SK-N-SH (cell line): ENCODE results near the gene MYMX. TPM values are rescaled to one million over a fixed set of nuclear protein-coding genes. Genes with fewer than 3 reads are reported as not detected.
A peak's percentile ranks its signal among the peaks of the same experiment; 100 is the strongest.

Experiments used
- CTCF ChIA-PET: fragments of 300-600, 350-600 bp; formaldehyde crosslinking; extraction: SDS; loops from one replicate; lab custom pipeline; 2021; lab: Yijun Ruan, JAX
- POLR2A ChIA-PET: fragments of 350-600 bp; sonication (Branson Sonifier 250); formaldehyde crosslinking; extraction: SDS; loops from one replicate; lab custom pipeline; 2020; ENCODE audit warnings: antibody characterized with exemption, inconsistent platforms; lab: Yijun Ruan, JAX
- DNase-seq: peaks from one replicate; pipeline ENCODE4 v3.0.0; 2012
- H2AFZ ChIP-seq: fragments of 200-600 bp; sonication (generic); 2 replicates; pipeline ENCODE4 v1.8.1; 2016; ENCODE audit warnings: antibody characterized with exemption, mild to moderate bottlenecking, low read depth
- H3F3A ChIP-seq: fragments of 200-600 bp; sonication (generic); replicated peaks from 2 replicates; pipeline ENCODE3; 2016; ENCODE audit warnings: antibody characterized with exemption, mild to moderate bottlenecking; ENCODE audit not compliant: insufficient read depth
- H3K27ac ChIP-seq, 2 experiments: fragments of 200-500 bp in 1 of 2; fragments of 200-600 bp in 1 of 2; sonication (Bioruptor generic) in 1 of 2; sonication (generic), shearing (Covaris generic) in 1 of 2; 2 replicates each; pipeline versions ENCODE4 v1.5.1 to v1.6.1; 2014 to 2016; ENCODE audit warnings: low read depth in 2 of 2, inconsistent platforms in 1 of 2, low read length in 1 of 2, mild to moderate bottlenecking in 1 of 2, mixed read lengths in 1 of 2
- H3K27me3 ChIP-seq: fragments of 200-600 bp; sonication (generic), shearing (Covaris generic); 2 replicates; pipeline ENCODE4 v1.6.1; 2016; ENCODE audit warnings: mixed run types; ENCODE audit not compliant: insufficient read depth
- H3K36me3 ChIP-seq, 2 experiments: fragments of 200-500 bp in 1 of 2; fragments of 200-600 bp in 1 of 2; sonication (Bioruptor generic) in 1 of 2; sonication (generic) in 1 of 2; replicated peaks in 1 of 2; 2 replicates each; pipeline versions ENCODE3 to v1.5.1; 2014 to 2016; ENCODE audit warnings: low read length in 1 of 2, mild to moderate bottlenecking in 1 of 2; ENCODE audit not compliant: insufficient read depth in 2 of 2, control insufficient read depth in 1 of 2
- H3K4me1 ChIP-seq, 2 experiments: fragments of 200-500 bp in 1 of 2; fragments of 200-600 bp in 1 of 2; sonication (Bioruptor generic) in 1 of 2; sonication (generic), shearing (Covaris generic) in 1 of 2; 2 replicates each; pipeline versions ENCODE4 v1.5.1 to v1.6.1; 2014 to 2016; ENCODE audit warnings: low read depth in 1 of 2, low read length in 1 of 2, mixed run types in 1 of 2; ENCODE audit not compliant: insufficient read depth in 2 of 2, control insufficient read depth in 1 of 2
- H3K4me2 ChIP-seq: fragments of 200-600 bp; sonication (generic), shearing (Covaris generic); 2 replicates; pipeline ENCODE4 v1.6.1; 2017; ENCODE audit warnings: mixed run types
- H3K4me3 ChIP-seq, 2 experiments: fragments of 200-500 bp in 1 of 2; fragments of 200-600 bp in 1 of 2; sonication (Bioruptor generic) in 1 of 2; sonication (generic), shearing (Covaris generic) in 1 of 2; 2 replicates each; pipeline versions ENCODE4 v1.5.1 to v1.8.1; 2014 to 2016; ENCODE audit warnings: low read depth in 2 of 2, inconsistent platforms in 1 of 2, low read length in 1 of 2, mild to moderate bottlenecking in 1 of 2, mixed read lengths in 1 of 2, moderate library complexity in 1 of 2
- H3K79me2 ChIP-seq: fragments of 200-600 bp; sonication (generic); 2 replicates; pipeline ENCODE4 v1.8.1; 2017; ENCODE audit warnings: mild to moderate bottlenecking; ENCODE audit not compliant: insufficient read depth
- H3K9ac ChIP-seq: fragments of 200-600 bp; sonication (generic); 2 replicates; pipeline ENCODE4 v1.6.1; 2017; ENCODE audit warnings: mixed run types
- H3K9me2 ChIP-seq: fragments of 200-600 bp; sonication (generic); 2 replicates; pipeline ENCODE4 v1.6.1; 2017; ENCODE audit warnings: mixed run types
- H3K9me3 ChIP-seq: fragments of 200-600 bp; sonication (generic); 2 replicates; pipeline ENCODE4 v1.6.1; 2017; ENCODE audit warnings: mixed run types, mild to moderate bottlenecking, moderate library complexity
- H4K20me1 ChIP-seq: fragments of 200-600 bp; sonication (generic); 2 replicates; pipeline ENCODE4 v1.6.1; 2017; ENCODE audit warnings: mild to moderate bottlenecking, mixed run types; ENCODE audit not compliant: insufficient read depth
- CHD2 ChIP-seq: fragments of 150-350 bp; IDR thresholded peaks from 2 replicates; pipeline ENCODE4 v1.6.1; 2018; ENCODE audit warnings: low read length; ENCODE audit not compliant: partially characterized antibody
- ELF1 ChIP-seq: IDR thresholded peaks from 2 replicates; pipeline ENCODE4 v1.4.0; 2012
- EP300 ChIP-seq, 2 experiments: IDR thresholded peaks; 2 replicates each; pipeline versions ENCODE4 v1.4.0 to v1.6.1; 2012; ENCODE audit warnings: borderline replicate concordance in 1 of 2, low read depth in 1 of 2, low read length in 1 of 2
- FOSL2 ChIP-seq: IDR thresholded peaks from 2 replicates; pipeline ENCODE4 v1.4.0; 2012; ENCODE audit warnings: low read depth, mild to moderate bottlenecking, moderate library complexity, borderline replicate concordance
- FOXJ3 ChIP-seq: sonication (generic); formaldehyde crosslinking; IDR thresholded peaks from 2 replicates; pipeline ENCODE4 v1.5.1; 2020; ENCODE audit warnings: mild to moderate bottlenecking, missing genetic modification reagents
- GABPA ChIP-seq: IDR thresholded peaks from 2 replicates; pipeline ENCODE4 v1.4.0; 2012; ENCODE audit warnings: low read depth, mild to moderate bottlenecking
- GATA2 ChIP-seq: sonication (generic); formaldehyde crosslinking; IDR thresholded peaks from 2 replicates; pipeline ENCODE4 v1.5.0; 2020; ENCODE audit warnings: mild to moderate bottlenecking, missing genetic modification reagents
- JUND ChIP-seq: IDR thresholded peaks from 2 replicates; pipeline ENCODE4 v1.4.0; 2012
- MXI1 ChIP-seq: IDR thresholded peaks from 2 replicates; pipeline ENCODE4 v1.6.1; 2012; ENCODE audit warnings: mild to moderate bottlenecking, low read depth, low read length, improper control_type of control experiment
- NFIC ChIP-seq: IDR thresholded peaks from 2 replicates; pipeline ENCODE4 v1.4.0; 2012; ENCODE audit warnings: borderline replicate concordance
- NRF1 ChIP-seq: IDR thresholded peaks from 2 replicates; pipeline ENCODE4 v1.6.1; 2012; ENCODE audit warnings: low read depth, mild to moderate bottlenecking, low read length
- POLR2AphosphoS5 ChIP-seq: IDR thresholded peaks from 2 replicates; pipeline ENCODE4 v1.6.1; 2012; ENCODE audit warnings: low read depth, low read length
- RFX5 ChIP-seq: IDR thresholded peaks from 2 replicates; pipeline ENCODE4 v1.6.1; 2012; ENCODE audit warnings: mild to moderate bottlenecking, improper control_type of control experiment, low read length
- RXRA ChIP-seq: IDR thresholded peaks from 2 replicates; pipeline ENCODE4 v1.4.0; 2012; ENCODE audit warnings: low read depth, mild to moderate bottlenecking, borderline replicate concordance
- TAF1 ChIP-seq: IDR thresholded peaks from 2 replicates; pipeline ENCODE4 v1.6.1; 2012; ENCODE audit warnings: low read depth, mild to moderate bottlenecking, low read length, moderate library complexity, borderline replicate concordance
- TCF12 ChIP-seq: IDR thresholded peaks from 2 replicates; pipeline ENCODE4 v1.4.0; 2012
- YY1 ChIP-seq: IDR thresholded peaks from 2 replicates; pipeline ENCODE4 v1.4.0; 2012; ENCODE audit warnings: low read depth, mild to moderate bottlenecking
- WGBS: methylation state at CpG from one replicate; pipeline ENCODE4 v1.1.6; 2017; ENCODE audit warnings: low lambda C conversion rate; 5-methylcytosine and 5-hydroxymethylcytosine counted together
- polyA plus RNA-seq, 3 experiments: library from polyadenylated mRNA; depleted of rRNA; stranded (reverse); fragments of >200 nt; gene quantifications; 2 replicates each; pipeline ENCODE4 v1.2.3, GENCODE V29; 2012
- TF ChIP-seq, protein P1 (sequence below): IDR thresholded peaks from 2 replicates; pipeline ENCODE4 v1.4.0; 2012; ENCODE audit warnings: low read depth, borderline replicate concordance
- TF ChIP-seq, protein P2 (sequence below): IDR thresholded peaks from 2 replicates; pipeline ENCODE4 v1.4.0; 2012; ENCODE audit warnings: low read depth
- TF ChIP-seq, protein P3 (sequence below): IDR thresholded peaks from 2 replicates; pipeline ENCODE4; 2012
- TF ChIP-seq, protein P4 (sequence below): fragments of 150-350 bp; IDR thresholded peaks from 2 replicates; pipeline ENCODE4 v1.6.1; 2016; ENCODE audit warnings: mild to moderate bottlenecking, low read depth, low read length
- TF ChIP-seq, protein P5 (sequence below): fragments of 150-350 bp; IDR thresholded peaks from 2 replicates; pipeline ENCODE4 v1.6.1; 2017; ENCODE audit warnings: antibody characterized with exemption, low read length, low read depth, borderline replicate concordance
- TF ChIP-seq, protein P6 (sequence below): IDR thresholded peaks from 2 replicates; pipeline ENCODE4 v1.4.0; 2012; ENCODE audit warnings: low read depth, borderline replicate concordance

The MYMX gene
- polyA plus RNA-seq, 1 of the 3 experiments (the other 2 are of a cell fraction): not detected

DNA sequence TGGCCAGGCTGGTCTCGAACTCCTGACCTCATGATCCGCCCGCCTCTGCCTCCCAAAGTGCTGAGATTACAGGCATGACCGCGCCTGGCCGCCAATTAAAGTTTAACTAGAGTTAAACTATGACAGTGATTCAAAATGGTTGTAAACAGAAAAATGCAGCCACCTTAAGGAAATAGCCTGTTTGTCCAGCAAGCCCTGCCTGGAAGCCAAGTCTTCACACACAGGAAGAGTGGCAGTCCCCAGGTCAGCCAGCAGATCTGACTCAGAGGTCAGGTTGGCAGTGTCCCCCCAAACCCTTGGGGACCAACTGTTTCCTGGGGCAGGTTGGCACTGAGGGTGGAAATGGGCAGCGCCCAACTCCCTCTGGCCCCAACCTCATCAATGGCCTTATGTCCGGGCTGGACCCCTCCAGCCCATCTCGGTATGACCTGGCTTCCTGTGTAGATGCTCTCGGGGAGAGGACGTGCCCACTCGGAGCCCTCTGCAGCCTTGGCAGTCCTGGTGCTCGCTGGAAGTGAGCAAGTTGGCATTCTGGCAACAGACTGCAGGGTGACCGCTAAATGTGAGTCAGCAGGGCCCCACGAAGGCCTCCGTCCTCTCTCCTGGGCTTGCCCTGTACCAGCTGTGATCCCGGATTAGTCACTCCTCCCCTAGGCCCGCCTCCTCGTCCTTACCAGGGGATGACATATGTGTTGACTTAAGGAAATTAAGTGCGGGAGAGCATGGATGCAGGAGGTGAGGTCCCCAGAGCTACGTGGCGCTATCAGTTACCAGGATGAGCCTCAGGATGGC is 20.5 kb downstream of the MYMX start (continued):
- TF ChIP-seq, protein P1, sequence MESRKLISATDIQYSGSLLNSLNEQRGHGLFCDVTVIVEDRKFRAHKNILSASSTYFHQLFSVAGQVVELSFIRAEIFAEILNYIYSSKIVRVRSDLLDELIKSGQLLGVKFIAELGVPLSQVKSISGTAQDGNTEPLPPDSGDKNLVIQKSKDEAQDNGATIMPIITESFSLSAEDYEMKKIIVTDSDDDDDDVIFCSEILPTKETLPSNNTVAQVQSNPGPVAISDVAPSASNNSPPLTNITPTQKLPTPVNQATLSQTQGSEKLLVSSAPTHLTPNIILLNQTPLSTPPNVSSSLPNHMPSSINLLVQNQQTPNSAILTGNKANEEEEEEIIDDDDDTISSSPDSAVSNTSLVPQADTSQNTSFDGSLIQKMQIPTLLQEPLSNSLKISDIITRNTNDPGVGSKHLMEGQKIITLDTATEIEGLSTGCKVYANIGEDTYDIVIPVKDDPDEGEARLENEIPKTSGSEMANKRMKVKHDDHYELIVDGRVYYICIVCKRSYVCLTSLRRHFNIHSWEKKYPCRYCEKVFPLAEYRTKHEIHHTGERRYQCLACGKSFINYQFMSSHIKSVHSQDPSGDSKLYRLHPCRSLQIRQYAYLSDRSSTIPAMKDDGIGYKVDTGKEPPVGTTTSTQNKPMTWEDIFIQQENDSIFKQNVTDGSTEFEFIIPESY: peak; percentile 61; the same call in 1 of the 2 replicates
- TF ChIP-seq GABPA (no peak; the same call in 1 of the 2 replicates), GATA2 (CRISPR knock-in tag) (no peak), JUND (peak; percentile 79), POLR2AphosphoS5 (peak; percentile 69; the same call in 1 of the 2 replicates), RXRA (no peak; the same call in 1 of the 2 replicates), NRF1 (no peak), TAF1 (peak; percentile 56; the same call in 1 of the 2 replicates), EP300 (IDR thresholded peaks at IDR 0.05; ENCODE audit: borderline replicate concordance in 1 of 2, low read depth in 1 of 2, low read length in 1 of 2) (peak in 1 of 2 experiments; percentile 60; a peak in 1 of 4 replicates), FOSL2 (peak; percentile 95)
- TF ChIP-seq, protein P2, sequence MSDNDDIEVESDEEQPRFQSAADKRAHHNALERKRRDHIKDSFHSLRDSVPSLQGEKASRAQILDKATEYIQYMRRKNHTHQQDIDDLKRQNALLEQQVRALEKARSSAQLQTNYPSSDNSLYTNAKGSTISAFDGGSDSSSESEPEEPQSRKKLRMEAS: peak; percentile 62
- TF ChIP-seq, protein P3, sequence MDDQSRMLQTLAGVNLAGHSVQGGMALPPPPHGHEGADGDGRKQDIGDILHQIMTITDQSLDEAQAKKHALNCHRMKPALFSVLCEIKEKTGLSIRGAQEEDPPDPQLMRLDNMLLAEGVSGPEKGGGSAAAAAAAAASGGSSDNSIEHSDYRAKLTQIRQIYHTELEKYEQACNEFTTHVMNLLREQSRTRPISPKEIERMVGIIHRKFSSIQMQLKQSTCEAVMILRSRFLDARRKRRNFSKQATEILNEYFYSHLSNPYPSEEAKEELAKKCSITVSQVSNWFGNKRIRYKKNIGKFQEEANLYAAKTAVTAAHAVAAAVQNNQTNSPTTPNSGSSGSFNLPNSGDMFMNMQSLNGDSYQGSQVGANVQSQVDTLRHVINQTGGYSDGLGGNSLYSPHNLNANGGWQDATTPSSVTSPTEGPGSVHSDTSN: peak; percentile 66

DNA sequence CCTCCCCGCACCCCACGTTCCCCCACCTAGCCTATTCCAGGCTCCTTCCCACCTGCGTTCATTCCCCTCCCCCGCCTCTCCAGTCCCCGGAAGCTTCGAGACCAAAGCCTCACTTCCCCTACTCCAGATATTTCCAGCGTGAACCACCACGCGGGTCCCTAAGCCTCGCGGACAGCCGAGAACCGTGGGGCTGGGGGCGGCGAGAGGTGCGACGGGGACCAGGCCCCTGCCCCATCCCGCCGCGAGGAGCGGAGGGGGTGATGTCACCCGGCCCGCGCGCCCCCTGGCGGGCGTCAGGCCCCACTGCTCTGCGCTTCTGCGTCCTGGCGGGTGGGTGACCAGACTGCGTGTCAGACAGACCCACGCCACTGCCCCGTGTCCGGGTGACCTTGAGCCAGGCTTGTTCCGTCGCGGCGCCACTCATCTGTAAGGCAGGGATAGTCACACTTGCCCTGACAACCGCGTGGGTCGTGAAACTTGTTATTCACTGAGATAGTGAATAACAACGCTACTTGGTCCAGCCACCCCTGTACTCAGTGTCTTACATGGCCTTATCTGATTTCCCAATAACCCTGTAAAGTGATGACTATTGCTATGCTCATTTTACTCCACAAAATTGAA is 21.2 kb downstream of the MYMX start:
- peak overlapping the region; percentile 81 for H3K4me2 ChIP-seq
- POLR2A ChIA-PET: interaction anchor here (1.2 to 2.7 kb wide), 2 partner anchors 9 to 13 kb away, joined by 3 to 27 read pairs; partner anchors contain the start of gene HSP90AB1
- TF ChIP-seq, protein P4, sequence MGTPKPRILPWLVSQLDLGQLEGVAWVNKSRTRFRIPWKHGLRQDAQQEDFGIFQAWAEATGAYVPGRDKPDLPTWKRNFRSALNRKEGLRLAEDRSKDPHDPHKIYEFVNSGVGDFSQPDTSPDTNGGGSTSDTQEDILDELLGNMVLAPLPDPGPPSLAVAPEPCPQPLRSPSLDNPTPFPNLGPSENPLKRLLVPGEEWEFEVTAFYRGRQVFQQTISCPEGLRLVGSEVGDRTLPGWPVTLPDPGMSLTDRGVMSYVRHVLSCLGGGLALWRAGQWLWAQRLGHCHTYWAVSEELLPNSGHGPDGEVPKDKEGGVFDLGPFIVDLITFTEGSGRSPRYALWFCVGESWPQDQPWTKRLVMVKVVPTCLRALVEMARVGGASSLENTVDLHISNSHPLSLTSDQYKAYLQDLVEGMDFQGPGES: no peak
- TF ChIP-seq, protein P5, sequence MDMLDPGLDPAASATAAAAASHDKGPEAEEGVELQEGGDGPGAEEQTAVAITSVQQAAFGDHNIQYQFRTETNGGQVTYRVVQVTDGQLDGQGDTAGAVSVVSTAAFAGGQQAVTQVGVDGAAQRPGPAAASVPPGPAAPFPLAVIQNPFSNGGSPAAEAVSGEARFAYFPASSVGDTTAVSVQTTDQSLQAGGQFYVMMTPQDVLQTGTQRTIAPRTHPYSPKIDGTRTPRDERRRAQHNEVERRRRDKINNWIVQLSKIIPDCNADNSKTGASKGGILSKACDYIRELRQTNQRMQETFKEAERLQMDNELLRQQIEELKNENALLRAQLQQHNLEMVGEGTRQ: no peak
- TF ChIP-seq MXI1: peak; percentile 61
- TF ChIP-seq YY1: no peak
- TF ChIP-seq CHD2: peak; percentile 33
- TF ChIP-seq JUND: 0 out of 2 replicates have a peak, but pooled peaks have one; percentile 15
- peak; percentile 26 for TF ChIP-seq GATA2 (CRISPR knock-in tag)
- TF ChIP-seq, protein P6, sequence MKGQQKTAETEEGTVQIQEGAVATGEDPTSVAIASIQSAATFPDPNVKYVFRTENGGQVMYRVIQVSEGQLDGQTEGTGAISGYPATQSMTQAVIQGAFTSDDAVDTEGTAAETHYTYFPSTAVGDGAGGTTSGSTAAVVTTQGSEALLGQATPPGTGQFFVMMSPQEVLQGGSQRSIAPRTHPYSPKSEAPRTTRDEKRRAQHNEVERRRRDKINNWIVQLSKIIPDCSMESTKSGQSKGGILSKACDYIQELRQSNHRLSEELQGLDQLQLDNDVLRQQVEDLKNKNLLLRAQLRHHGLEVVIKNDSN: no peak
- TF ChIP-seq EP300 (IDR thresholded peaks at IDR 0.05; ENCODE audit: borderline replicate concordance in 1 of 2, low read depth in 1 of 2, low read length in 1 of 2): no peak
- TF ChIP-seq GABPA: peak; percentile 13; the same call in 1 of the 2 replicates
- TF ChIP-seq ELF1: 0 out of 2 replicates have a peak, but pooled peaks have one; percentile 46
- TF ChIP-seq RXRA: 0 out of 2 replicates have a peak, but pooled peaks have one; percentile 3
- TF ChIP-seq RFX5: no peak
- TF ChIP-seq NFIC: no peak
- no peak for TF ChIP-seq TCF12
- TF ChIP-seq FOXJ3 (CRISPR knock-in tag): no peak
- TF ChIP-seq TAF1: peak; percentile 20; the same call in 1 of the 2 replicates

More for the DNA sequence above, 21.2 kb downstream of the MYMX start:
- WGBS: 6% methylated on average over 17 of the region's 42 CpGs
- Histone ChIP-seq H3K4me3 (peak overlapping the region; percentile 53 to 62), H3K27ac (peak overlapping the region; percentile 84 to 90), H3K9me2 (no peaks in the 10 kb centered on the region), H3K27me3 (no peaks in the 10 kb centered on the region), H3K79me2 (no peaks in the 10 kb centered on the region), H3K9me3 (no peaks in the 10 kb centered on the region), H3K36me3 (no peaks in the 10 kb centered on the region), H4K20me1 (no peaks in the 10 kb centered on the region), H3K9ac (peak overlapping the region; percentile 77), H3F3A (peaks cover 18% of the 10 kb centered on the region), H2AFZ (peak overlapping the region; percentile 49; the same call in 1 of the 2 replicates), H3K4me1 (peaks cover 26 to 45% of the 10 kb centered on the region in 2 experiments)
- peak; percentile 92 for DNase-seq
- CTCF ChIA-PET: interaction anchor here (0.6 to 8.5 kb wide), 31 partner anchors 8 to 185 kb away, joined by 3 to 224 read pairs (median 4); partner anchors contain the start of genes HSP90AB1, MYMX and SLC29A1
